GM12872 (cell line): ENCODE data around the gene NLRP12.

Experiments
- CTCF ChIP-seq: IDR thresholded peaks from 3 replicates; pipeline ENCODE4 v1.5.1; 2011; ENCODE audit warnings: low read depth, mild to moderate bottlenecking, low read length, moderate library complexity; ENCODE audit not compliant: insufficient read depth

NLRP12 gene, protein sequence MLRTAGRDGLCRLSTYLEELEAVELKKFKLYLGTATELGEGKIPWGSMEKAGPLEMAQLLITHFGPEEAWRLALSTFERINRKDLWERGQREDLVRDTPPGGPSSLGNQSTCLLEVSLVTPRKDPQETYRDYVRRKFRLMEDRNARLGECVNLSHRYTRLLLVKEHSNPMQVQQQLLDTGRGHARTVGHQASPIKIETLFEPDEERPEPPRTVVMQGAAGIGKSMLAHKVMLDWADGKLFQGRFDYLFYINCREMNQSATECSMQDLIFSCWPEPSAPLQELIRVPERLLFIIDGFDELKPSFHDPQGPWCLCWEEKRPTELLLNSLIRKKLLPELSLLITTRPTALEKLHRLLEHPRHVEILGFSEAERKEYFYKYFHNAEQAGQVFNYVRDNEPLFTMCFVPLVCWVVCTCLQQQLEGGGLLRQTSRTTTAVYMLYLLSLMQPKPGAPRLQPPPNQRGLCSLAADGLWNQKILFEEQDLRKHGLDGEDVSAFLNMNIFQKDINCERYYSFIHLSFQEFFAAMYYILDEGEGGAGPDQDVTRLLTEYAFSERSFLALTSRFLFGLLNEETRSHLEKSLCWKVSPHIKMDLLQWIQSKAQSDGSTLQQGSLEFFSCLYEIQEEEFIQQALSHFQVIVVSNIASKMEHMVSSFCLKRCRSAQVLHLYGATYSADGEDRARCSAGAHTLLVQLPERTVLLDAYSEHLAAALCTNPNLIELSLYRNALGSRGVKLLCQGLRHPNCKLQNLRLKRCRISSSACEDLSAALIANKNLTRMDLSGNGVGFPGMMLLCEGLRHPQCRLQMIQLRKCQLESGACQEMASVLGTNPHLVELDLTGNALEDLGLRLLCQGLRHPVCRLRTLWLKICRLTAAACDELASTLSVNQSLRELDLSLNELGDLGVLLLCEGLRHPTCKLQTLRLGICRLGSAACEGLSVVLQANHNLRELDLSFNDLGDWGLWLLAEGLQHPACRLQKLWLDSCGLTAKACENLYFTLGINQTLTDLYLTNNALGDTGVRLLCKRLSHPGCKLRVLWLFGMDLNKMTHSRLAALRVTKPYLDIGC

DNA sequence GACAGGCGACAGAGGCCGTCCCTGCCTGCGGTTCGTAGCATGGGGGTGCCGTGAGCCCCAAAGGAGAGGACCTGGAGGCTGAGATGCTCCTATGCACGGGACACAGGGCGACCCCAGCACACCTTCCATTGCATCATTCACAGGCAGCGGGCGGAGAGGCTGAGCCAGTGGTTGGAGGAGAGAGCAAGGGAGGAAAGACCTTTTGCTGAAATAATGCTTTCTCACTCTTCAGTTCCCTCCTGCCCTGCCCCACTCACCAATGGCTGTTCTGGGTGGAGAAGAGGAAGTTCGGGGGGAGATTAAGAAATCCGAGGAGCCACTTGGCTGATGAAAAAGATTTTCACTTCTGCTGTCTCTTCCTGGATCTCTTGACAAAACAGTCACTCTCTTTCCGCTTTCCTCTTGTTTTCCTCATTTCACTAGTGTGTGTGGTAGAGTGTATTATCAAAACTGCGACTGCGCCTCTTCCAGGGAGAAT lies at the start of gene NLRP12:
NLRP12 (minus strand) TSS at position 181 of the 478 bp plus-strand sequence; CDS start at position 41, 140 bp downstream.
- TF ChIP-seq CTCF = no peak

GRCh38 chr19:53872762-53873161 lies 48.6 kb upstream of the NLRP12 start:
- TF ChIP-seq CTCF = no peak

DNA sequence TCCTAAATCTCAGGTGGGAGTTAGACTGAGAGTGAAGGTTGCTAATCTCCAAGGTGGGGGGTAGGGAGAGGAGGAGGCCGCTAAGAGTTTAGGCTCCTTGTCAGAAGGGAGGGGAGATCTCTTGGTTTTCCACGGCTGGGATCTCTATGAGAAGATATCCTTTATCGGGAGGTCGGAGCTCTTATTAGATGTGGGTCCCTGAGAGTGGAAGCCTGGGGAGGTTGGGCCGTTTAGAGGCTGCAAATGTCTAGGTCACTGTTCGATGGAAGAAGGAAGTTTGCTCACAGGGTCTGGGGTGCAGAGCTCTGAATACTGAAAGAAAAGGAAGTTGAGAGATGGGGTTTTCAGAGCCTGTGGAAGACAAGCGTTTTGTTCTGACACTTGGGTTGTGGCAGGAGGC lies 47.3 kb upstream of the NLRP12 start:
- TF ChIP-seq CTCF = no peak

DNA sequence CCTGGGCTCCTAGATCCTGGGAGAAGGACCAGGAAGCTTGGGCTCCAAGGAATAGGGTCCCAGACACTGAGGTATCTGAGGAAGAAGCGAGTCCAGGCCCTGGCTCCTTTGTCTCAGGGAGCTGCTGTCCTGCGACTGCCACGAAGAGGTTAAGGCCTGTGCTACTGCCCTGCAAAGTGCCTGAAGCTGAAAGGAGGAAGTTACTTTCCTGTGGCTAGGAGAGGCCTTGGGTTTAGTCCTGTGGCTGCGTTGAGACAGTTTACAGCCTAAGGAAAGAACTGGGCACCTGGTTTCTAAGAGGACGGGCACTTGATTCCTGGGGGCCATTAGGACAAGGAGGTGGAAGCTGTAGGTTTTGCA lies 46.4 kb upstream of the NLRP12 start:
- TF ChIP-seq CTCF = no peak

GRCh38 chr19:53868892-53869804 lies 45.0 kb upstream of the NLRP12 start:
- TF ChIP-seq CTCF = no peak

- no peak for TF ChIP-seq CTCF
These were observed 44.2 kb upstream of the NLRP12 start for GRCh38 chr19:53868091-53868891.
